ENCODE results near the gene CACNA1D. TPM values are rescaled to one million over a fixed set of nuclear protein-coding genes. Genes with fewer than 3 reads are reported as not detected.

The CACNA1D gene
- polyA plus RNA-seq, 1 donor (not counting 4 experiments of a cell fraction or from before 2014, with no cell fraction given): 0.20 TPM

- H3K79me2 ChIP-seq (ENCODE audit: control insufficient read depth, insufficient read depth, low read length): no peaks in the 10 kb centered on the region
- no peaks in the 10 kb centered on the region for H3K36me3 ChIP-seq (ENCODE audit: control insufficient read depth in 2 of 2, extremely low read depth in 1 of 2, insufficient read depth in 2 of 2, low read length in 2 of 2)
- no peak overlapping the region for H3K4me2 ChIP-seq (ENCODE audit: control insufficient read depth, extremely low read depth, insufficient read depth, low read depth, low read length)
- no peak for TF ChIP-seq EZH2 (IDR thresholded peaks at IDR 0.05; ENCODE audit: low read length)
- no peak for TF ChIP-seq CTCF (optimal IDR thresholded peaks at IDR 0.05 in 1 of 3, IDR thresholded peaks at IDR 0.05 in 1 of 3, conservative IDR thresholded peaks at IDR 0.05 in 1 of 3; ENCODE audit: extremely low read depth in 1 of 3, insufficient read depth in 2 of 3, low read length in 3 of 3)
- dilution Hi-C loops (cut with MboI; ENCODE audit: extremely low pct_ligation_motif_present, low sequenced_read_pairs): no loop called here
- DNase-seq (ENCODE audit: low read depth, low spot score) (no peak), FAIRE-seq (no peak)
- H3K4me3 ChIP-seq (ENCODE audit: control insufficient read depth in 2 of 3, extremely low read depth in 1 of 3, insufficient read depth in 2 of 3, low read depth in 1 of 3, low read length in 3 of 3): no peak overlapping the region
- H4K20me1 ChIP-seq (ENCODE audit: control insufficient read depth, extremely low read depth, insufficient read depth, low read length): no peaks in the 10 kb centered on the region
- no peaks in the 10 kb centered on the region for H3K9me1 ChIP-seq (ENCODE audit: control insufficient read depth, extremely low read depth, insufficient read depth, low read length)
- H3K27ac ChIP-seq (ENCODE audit: control insufficient read depth, insufficient read depth, low read length): no peak overlapping the region
- H3K4me1 ChIP-seq (ENCODE audit: control insufficient read depth, extremely low read depth, insufficient read depth, low read length): no peaks in the 10 kb centered on the region
- H3K9me3 ChIP-seq (ENCODE audit: control insufficient read depth, low read depth, low read length): no peaks in the 10 kb centered on the region
- H3K9ac ChIP-seq (ENCODE audit: control insufficient read depth, extremely low read depth, insufficient read depth, low read length): no peak overlapping the region
- no peak overlapping the region for H2AFZ ChIP-seq (ENCODE audit: control insufficient read depth, low read length)
- peaks cover 12% of the 10 kb centered on the region for H3K27me3 ChIP-seq (ENCODE audit: control insufficient read depth, extremely low read depth, insufficient read depth, low read length)
Measured at GRCh38 chr3:53670721-53671120, 176.3 kb downstream of the CACNA1D start.

GRCh38 chr3:53671192-53671960 lies 177.0 kb downstream of the CACNA1D start:
- H3K36me3 ChIP-seq (ENCODE audit: control insufficient read depth in 2 of 2, extremely low read depth in 1 of 2, insufficient read depth in 2 of 2, low read length in 2 of 2): no peaks in the 10 kb centered on the region
- H4K20me1 ChIP-seq (ENCODE audit: control insufficient read depth, extremely low read depth, insufficient read depth, low read length): no peaks in the 10 kb centered on the region
- no peaks in the 10 kb centered on the region for H3K4me1 ChIP-seq (ENCODE audit: control insufficient read depth, extremely low read depth, insufficient read depth, low read length)
- FAIRE-seq: no peak
- no peak overlapping the region for H3K4me2 ChIP-seq (ENCODE audit: control insufficient read depth, extremely low read depth, insufficient read depth, low read depth, low read length)
- no peaks in the 10 kb centered on the region for H3K9me1 ChIP-seq (ENCODE audit: control insufficient read depth, extremely low read depth, insufficient read depth, low read length)
- dilution Hi-C loops (cut with MboI; ENCODE audit: extremely low pct_ligation_motif_present, low sequenced_read_pairs): no loop called here
- TF ChIP-seq EZH2 (IDR thresholded peaks at IDR 0.05; ENCODE audit: low read length) (no peak), CTCF (optimal IDR thresholded peaks at IDR 0.05 in 1 of 3, IDR thresholded peaks at IDR 0.05 in 1 of 3, conservative IDR thresholded peaks at IDR 0.05 in 1 of 3; ENCODE audit: extremely low read depth in 1 of 3, insufficient read depth in 2 of 3, low read length in 3 of 3) (no peak)
- H3K9me3 ChIP-seq (ENCODE audit: control insufficient read depth, low read depth, low read length): no peaks in the 10 kb centered on the region
- H2AFZ ChIP-seq (ENCODE audit: control insufficient read depth, low read length): no peak overlapping the region
- peaks cover 12% of the 10 kb centered on the region for H3K27me3 ChIP-seq (ENCODE audit: control insufficient read depth, extremely low read depth, insufficient read depth, low read length)
- H3K4me3 ChIP-seq (ENCODE audit: control insufficient read depth in 2 of 3, extremely low read depth in 1 of 3, insufficient read depth in 2 of 3, low read depth in 1 of 3, low read length in 3 of 3): no peak overlapping the region
- no peak overlapping the region for H3K9ac ChIP-seq (ENCODE audit: control insufficient read depth, extremely low read depth, insufficient read depth, low read length)
- DNase-seq (ENCODE audit: low read depth, low spot score): no peak
- no peak overlapping the region for H3K27ac ChIP-seq (ENCODE audit: control insufficient read depth, insufficient read depth, low read length)
- H3K79me2 ChIP-seq (ENCODE audit: control insufficient read depth, insufficient read depth, low read length): no peaks in the 10 kb centered on the region
